ENCODE results near the gene BCR. TPM values are rescaled to one million over a fixed set of nuclear protein-coding genes. Genes with fewer than 3 reads are reported as not detected.

BCR gene
- total and polyA plus RNA-seq, 2 of the 13 experiments (the other 11 are each of a cell fraction or from before 2014, with no cell fraction given), result 19.9 to 33.6 TPM

- TF ChIP-seq ZNF431 (CRISPR knock-in tag; IDR thresholded peaks at IDR 0.05; ENCODE audit: borderline replicate concordance, low read depth), result no peak
- TF ChIP-seq ZMAT3 (CRISPR knock-in tag; conservative IDR thresholded peaks at IDR 0.05), result no peak
- TF ChIP-seq LBX2 (CRISPR knock-in tag; IDR thresholded peaks at IDR 0.05; ENCODE audit: borderline replicate concordance), result no peak
- 0 out of 2 replicates have a peak, but pooled peaks have one; percentile 11 for TF ChIP-seq ZBTB38 (CRISPR knock-in tag; IDR thresholded peaks at IDR 0.05)
- TF ChIP-seq ZNF772 (CRISPR knock-in tag; IDR thresholded peaks at IDR 0.05), result 0 out of 2 replicates have a peak, but pooled peaks have one; percentile 25
- no peak for TF ChIP-seq KLF6 (CRISPR knock-in tag; IDR thresholded peaks at IDR 0.05)
- TF ChIP-seq MBNL3 (CRISPR knock-in tag; conservative IDR thresholded peaks at IDR 0.05), result no peak
- no peak for TF ChIP-seq ZNF18 (CRISPR knock-in tag; IDR thresholded peaks at IDR 0.05; ENCODE audit: insufficient replicate concordance)
- 0 out of 2 replicates have a peak, but pooled peaks have one; percentile 7 for TF ChIP-seq ZNF776 (CRISPR knock-in tag; IDR thresholded peaks at IDR 0.05)
- TF ChIP-seq ZGPAT (CRISPR knock-in tag; IDR thresholded peaks at IDR 0.05), result peak; percentile 28; the same call in 1 of the 2 replicates
- 0 out of 2 replicates have a peak, but pooled peaks have one; percentile 2 for TF ChIP-seq ARID4A (CRISPR knock-in tag; IDR thresholded peaks at IDR 0.05; ENCODE audit: borderline replicate concordance)
- no peak for TF ChIP-seq HMG20B (CRISPR knock-in tag; conservative IDR thresholded peaks at IDR 0.05)
- TF ChIP-seq TCF7L2 (IDR thresholded peaks at IDR 0.05; ENCODE audit: low read depth, low read length), result no peak
- no peak for TF ChIP-seq SNAPC4 (CRISPR knock-in tag; IDR thresholded peaks at IDR 0.05)
Measured at GRCh38 chr22:23181721-23182308, 1.5 kb downstream of the BCR start (continued).
